A549 treated with DMSO at 1 μM for 4 hours (cell line): ENCODE measurements around the gene TMEM192. TPM values are rescaled to one million over a fixed set of nuclear protein-coding genes. Genes with fewer than 3 reads are reported as not detected.

Experiments used
- total RNA-seq: library from RNA; stranded (reverse); fragments of 200-300 nt; extraction: Qiagen RNA extraction; gene quantifications from 5 replicates; pipeline ENCODE4 v1.2.3, GENCODE V29; 2022; ENCODE audit warnings: low read depth

Gene TMEM192
- 8.3 to 9.8 TPM (median 8.9 TPM) in 5 replicates for total RNA-seq

DNA sequence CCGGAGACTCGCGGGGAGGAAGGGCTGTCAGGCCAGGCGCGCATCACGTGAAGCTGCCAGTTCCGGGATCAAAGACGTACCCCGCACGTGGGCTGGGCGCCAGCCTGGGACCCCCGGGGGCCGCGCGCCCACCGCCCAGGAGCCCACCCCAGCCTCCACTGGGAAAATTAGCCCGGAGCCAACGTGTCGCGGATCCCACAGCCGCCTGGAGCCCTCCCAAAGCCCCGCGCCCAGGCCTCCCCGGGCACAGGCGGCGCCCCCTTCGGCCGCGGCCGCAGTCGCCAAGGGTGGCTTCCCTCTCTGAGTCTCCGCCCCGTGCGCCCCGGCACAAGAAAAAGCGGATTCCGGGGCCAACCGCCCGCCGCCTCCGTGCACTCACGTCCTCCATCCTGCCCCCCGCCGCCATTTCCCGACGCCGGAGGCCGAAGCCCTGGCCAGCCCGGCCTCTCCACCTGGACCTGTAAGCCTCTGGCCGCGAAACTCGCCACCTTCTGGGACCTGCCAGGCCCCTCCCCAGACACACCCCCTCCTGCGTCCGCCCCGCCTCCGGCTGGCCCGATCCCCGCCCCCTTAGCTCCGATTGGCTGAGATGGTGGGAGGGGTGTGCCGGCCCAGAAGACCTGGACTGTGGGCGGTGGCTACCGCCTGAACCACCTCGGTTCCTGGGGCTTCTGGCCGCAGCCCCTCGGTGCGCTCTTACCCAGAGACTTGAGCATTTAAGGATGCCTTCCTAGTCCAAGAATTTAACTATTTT, at the start of gene TMEM192:
Gene TMEM192, minus strand, starts transcription at position 493 of the 754 bp plus-strand sequence. Its CDS starts 87 bp downstream, at position 406.

DNA sequence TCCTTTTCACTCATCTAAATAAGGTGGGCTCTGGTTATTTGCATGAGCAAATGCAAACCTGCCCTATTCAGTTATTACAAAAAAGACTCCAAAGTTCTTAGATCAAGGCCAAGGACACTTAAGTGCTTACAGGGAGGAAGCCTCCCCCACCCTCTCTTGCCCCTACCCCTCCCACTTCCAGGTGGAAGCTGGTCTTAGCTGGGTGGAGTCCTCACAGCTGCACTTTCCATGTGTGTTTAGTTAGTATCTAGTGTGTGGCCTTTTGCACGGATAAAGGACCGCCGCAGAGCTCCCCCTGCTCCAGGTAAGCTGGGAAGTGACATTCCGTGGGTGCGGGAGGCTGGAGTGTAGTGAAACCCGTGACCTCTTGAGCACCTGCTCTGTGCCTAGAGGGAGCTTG, 59.0 kb downstream of the TMEM192 start, which contains the start of gene TRIM75:
Gene TRIM75, plus strand, starts transcription at position 222 of the 400 bp plus-strand sequence. CDS start 5,282 bp downstream, outside the sequence.

DNA sequence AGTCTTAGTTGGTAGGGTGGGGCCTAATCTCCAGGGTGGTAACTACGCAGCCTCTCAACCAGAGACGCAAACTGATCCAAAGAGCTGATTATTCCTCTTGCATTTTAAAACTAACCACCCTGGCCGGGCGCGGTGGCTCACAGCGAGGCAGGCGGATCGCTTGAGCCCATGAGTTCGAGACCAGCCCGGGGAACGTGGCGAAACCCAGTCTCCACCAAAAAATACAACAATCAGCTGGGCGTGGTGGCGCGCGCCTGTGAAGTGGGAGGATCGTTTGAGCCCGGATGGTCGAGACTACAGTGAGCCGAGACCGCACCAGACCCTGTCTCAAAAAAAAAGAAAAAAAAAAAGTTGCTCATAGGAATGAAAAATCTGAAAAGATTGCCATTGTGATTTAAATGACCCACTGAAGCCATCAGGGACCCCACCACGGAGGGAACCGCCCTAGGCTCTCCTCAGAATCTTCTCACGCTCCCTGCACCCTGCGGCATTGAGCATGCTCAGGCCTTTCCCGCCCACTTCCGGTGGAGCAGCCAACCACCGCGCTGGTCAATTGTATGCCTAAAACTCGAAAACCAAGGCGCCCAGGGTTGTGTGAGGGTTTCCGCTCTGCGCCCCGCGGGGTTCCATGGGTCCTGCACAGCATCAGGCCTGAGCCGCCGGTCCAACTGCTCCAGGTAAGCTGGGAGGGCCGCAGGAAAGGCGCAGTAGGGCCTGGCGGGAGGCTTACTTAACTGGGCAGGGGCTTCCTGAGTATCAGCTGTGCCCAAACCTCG, 81.0 kb downstream of the TMEM192 start, which contains the start of gene TRIM60:
Gene TRIM60, plus strand, starts transcription at position 564 of the 776 bp plus-strand sequence. CDS start 8,074 bp downstream, outside the sequence.

Other genes with a start within 250 kb of the TMEM192 start
- gene APELA, start 235.7 kb downstream of the TMEM192 start, total RNA-seq: not detected in 5 replicates
- not detected in 5 replicates for gene TRIM61, start 135.2 kb downstream of the TMEM192 start, total RNA-seq
- gene TRIM60, start 80.9 kb downstream of the TMEM192 start, total RNA-seq: not detected in 5 replicates
- gene TRIM75, start 59.0 kb downstream of the TMEM192 start, total RNA-seq: not detected in 5 replicates
- gene KLHL2, start 94.7 kb upstream of the TMEM192 start, total RNA-seq: 9.9 to 13.0 TPM (median 12.0 TPM) in 5 replicates
- gene MSMO1, start 214.8 kb upstream of the TMEM192 start, total RNA-seq: 18.4 to 23.4 TPM (median 18.9 TPM) in 5 replicates